ENCODE data around the gene GUK1.

- TF ChIP-seq CTCF (IDR thresholded peaks at IDR 0.05) (no peak), POLR2A (IDR thresholded peaks at IDR 0.05; ENCODE audit: low read depth) (no peak)
Measured at GRCh38 chr1:228163776-228164519, 23.9 kb downstream of the GUK1 start.

Data from esophagus muscularis mucosa (tissue), 3 donors.